H1 (cell line): Measurements from ENCODE around the gene SFRP5. TPM values are rescaled to one million over a fixed set of nuclear protein-coding genes. Genes with fewer than 3 reads are reported as not detected.

Source experiments
- CTCF ChIA-PET: fragments of 300-600 bp; sonication (Branson Sonifier 250); formaldehyde crosslinking; loops from one replicate; lab custom pipeline; 2021; ENCODE audit not compliant: partially characterized antibody; lab: Charles Lee
- POLR2A ChIA-PET: fragments of 300-600 bp; sonication (Branson Sonifier 250); formaldehyde crosslinking; loops from one replicate; lab custom pipeline; 2021; ENCODE audit warnings: inconsistent platforms; ENCODE audit not compliant: partially characterized antibody; lab: Charles Lee
- DNase-seq, 2 experiments: peaks; one replicate each; pipeline versions ENCODE4 v3.0.0 to v3.0.0-alpha.2; 2010 to 2022; ENCODE audit warnings: low spot score in 2 of 2, low read depth in 1 of 2, mixed read lengths in 1 of 2
- FAIRE-seq: peaks from 2 replicates; lab custom pipeline; 2011; peaks lifted over from hg19 to GRCh38; lab: Jason Lieb, UNC
- H2AFZ ChIP-seq: 2 replicates; pipeline ENCODE4 v1.8.1; 2012; ENCODE audit warnings: low read length, inconsistent platforms
- H2AK5ac ChIP-seq: 2 replicates; pipeline ENCODE4 v1.6.1; 2013; ENCODE audit warnings: low read depth, low read length
- H2BK120ac ChIP-seq: replicated peaks from 2 replicates; pipeline ENCODE3; 2013; ENCODE audit warnings: low read depth, low read length, inconsistent platforms
- H2BK12ac ChIP-seq: 2 replicates; pipeline ENCODE4 v1.6.1; 2013; ENCODE audit warnings: low read depth, low read length
- H2BK15ac ChIP-seq: 2 replicates; pipeline ENCODE4 v1.6.1; 2013; ENCODE audit warnings: low read length
- H2BK20ac ChIP-seq: 2 replicates; pipeline ENCODE4 v1.6.1; 2013; ENCODE audit warnings: low read length
- H2BK5ac ChIP-seq: 2 replicates; pipeline ENCODE4 v1.6.1; 2013; ENCODE audit warnings: low read depth, low read length
- H3K14ac ChIP-seq: 2 replicates; pipeline ENCODE4 v1.6.1; 2013; ENCODE audit warnings: inconsistent platforms; ENCODE audit not compliant: insufficient read length
- H3K18ac ChIP-seq: 2 replicates; pipeline ENCODE4 v1.6.1; 2013; ENCODE audit warnings: low read length; ENCODE audit errors: extremely low read depth
- H3K23ac ChIP-seq: 2 replicates; pipeline ENCODE4 v1.6.1; 2013; ENCODE audit warnings: inconsistent platforms; ENCODE audit not compliant: insufficient read length
- H3K23me2 ChIP-seq: 2 replicates; pipeline ENCODE4 v1.6.1; 2013; ENCODE audit warnings: low read depth, low read length
- H3K27ac ChIP-seq: 2 replicates; pipeline ENCODE4 v1.6.1; 2011; ENCODE audit warnings: low read depth, low read length, inconsistent platforms
- H3K27me3 ChIP-seq, 4 experiments: replicated peaks in 1 of 4; 1 replicate in 1 of 4; 2 replicates in 3 of 4; pipeline versions ENCODE4 v1.6.1 to v1.8.1; 2011 to 2013; ENCODE audit warnings: low read length in 3 of 4, mild to moderate bottlenecking in 3 of 4, inconsistent platforms in 2 of 4, mixed read lengths in 2 of 4, moderate library complexity in 1 of 4; ENCODE audit not compliant: control insufficient read depth in 3 of 4, insufficient read depth in 3 of 4; ENCODE audit errors: extremely low read depth in 1 of 4
- H3K36me3 ChIP-seq, 4 experiments: 2 replicates each; pipeline versions ENCODE4 v1.6.1 to v1.8.1; 2011 to 2013; ENCODE audit warnings: mild to moderate bottlenecking in 4 of 4, low read length in 3 of 4, moderate library complexity in 2 of 4, control low read depth in 1 of 4, inconsistent platforms in 1 of 4; ENCODE audit not compliant: insufficient read depth in 4 of 4, control insufficient read depth in 2 of 4
- H3K4ac ChIP-seq: replicated peaks from 2 replicates; pipeline ENCODE3; 2013; ENCODE audit warnings: low read length, low read depth, mixed read lengths, inconsistent platforms; ENCODE audit not compliant: insufficient read length
- H3K4me1 ChIP-seq, 4 experiments: replicated peaks in 1 of 4; 1 replicate in 1 of 4; 2 replicates in 3 of 4; pipeline versions ENCODE4 v1.6.1 to v1.8.1; 2011 to 2013; ENCODE audit warnings: low read length in 3 of 4, inconsistent platforms in 2 of 4, mixed read lengths in 1 of 4; ENCODE audit not compliant: insufficient read depth in 4 of 4, control insufficient read depth in 3 of 4
- H3K4me2 ChIP-seq, 2 experiments: 2 replicates each; pipeline versions ENCODE4 v1.6.1 to v1.8.1; 2011 to 2013; ENCODE audit warnings: low read depth in 2 of 2, low read length in 2 of 2, control low read depth in 1 of 2, inconsistent platforms in 1 of 2, mild to moderate bottlenecking in 1 of 2; ENCODE audit not compliant: insufficient read depth in 1 of 2
- H3K4me3 ChIP-seq, 4 experiments: fragments of 200-600, 300-600 bp in 1 of 4; sonication (generic), shearing (Covaris generic), sonication (Bioruptor Twin) in 1 of 4; 2 replicates each; pipeline versions ENCODE4 v1.5.1 to v1.8.1; 2011 to 2016; ENCODE audit warnings: low read length in 4 of 4, low read depth in 3 of 4, control low read depth in 2 of 4, inconsistent platforms in 2 of 4, mild to moderate bottlenecking in 2 of 4, mixed read lengths in 1 of 4, moderate library complexity in 1 of 4; ENCODE audit not compliant: insufficient read depth in 2 of 4; ENCODE audit errors: extremely low read depth in 1 of 4
- H3K56ac ChIP-seq: replicated peaks from 2 replicates; pipeline ENCODE3; 2013; ENCODE audit warnings: low read depth, mild to moderate bottlenecking, mixed read lengths, low read length, inconsistent platforms; ENCODE audit not compliant: insufficient read length
- H3K79me1 ChIP-seq: 2 replicates; pipeline ENCODE4 v1.6.1; 2013; ENCODE audit warnings: low read depth, low read length, control low read depth
- H3K79me2 ChIP-seq, 2 experiments: 2 replicates each; pipeline versions ENCODE4 v1.6.1 to v1.8.1; 2012 to 2013; ENCODE audit warnings: low read length in 2 of 2, mild to moderate bottlenecking in 2 of 2, inconsistent platforms in 1 of 2; ENCODE audit not compliant: insufficient read depth in 2 of 2, control insufficient read depth in 1 of 2
- H3K9ac ChIP-seq, 4 experiments: replicated peaks in 1 of 4; 1 replicate in 1 of 4; 2 replicates in 3 of 4; pipeline versions ENCODE4 v1.6.1 to v1.8.1; 2011 to 2013; ENCODE audit warnings: low read depth in 3 of 4, low read length in 3 of 4, control low read depth in 2 of 4, mild to moderate bottlenecking in 2 of 4, moderate library complexity in 2 of 4, inconsistent platforms in 1 of 4; ENCODE audit errors: extremely low read depth in 1 of 4
- H3K9me3 ChIP-seq, 2 experiments: 2 replicates each; pipeline versions ENCODE4 v1.6.1 to v1.8.1; 2012 to 2013; ENCODE audit warnings: mild to moderate bottlenecking in 2 of 2, moderate library complexity in 2 of 2, control low read depth in 1 of 2, inconsistent platforms in 1 of 2, low read depth in 1 of 2, low read length in 1 of 2, mixed read lengths in 1 of 2; ENCODE audit not compliant: insufficient read depth in 2 of 2
- H4K20me1 ChIP-seq, 2 experiments: replicated peaks in 1 of 2; 2 replicates each; pipeline versions ENCODE3 to v1.8.1; 2011 to 2013; ENCODE audit warnings: inconsistent platforms in 2 of 2, low read length in 2 of 2, mild to moderate bottlenecking in 1 of 2; ENCODE audit not compliant: insufficient read depth in 2 of 2, control insufficient read depth in 1 of 2
- H4K5ac ChIP-seq: 2 replicates; pipeline ENCODE4 v1.6.1; 2013; ENCODE audit warnings: low read length, low read depth, mixed read lengths, inconsistent platforms; ENCODE audit not compliant: insufficient read length
- H4K8ac ChIP-seq: 2 replicates; pipeline ENCODE4 v1.8.0; 2013; ENCODE audit warnings: mild to moderate bottlenecking, moderate library complexity, low read length, inconsistent platforms; ENCODE audit not compliant: insufficient read depth; ENCODE audit errors: extremely low read depth
- H4K91ac ChIP-seq: replicated peaks from 2 replicates; pipeline ENCODE3; 2013; ENCODE audit warnings: low read length, mixed read lengths, inconsistent platforms; ENCODE audit not compliant: insufficient read length
- CBX8 ChIP-seq: fragments of 300-800, 300-1000 bp; sonication (generic); IDR thresholded peaks from 2 replicates; pipeline ENCODE4 v1.7.1; 2016; ENCODE audit warnings: low read depth, low read length, borderline replicate concordance
- CREB1 ChIP-seq: IDR thresholded peaks from 2 replicates; pipeline ENCODE4 v1.6.1; 2012; ENCODE audit warnings: inconsistent platforms
- SIN3A ChIP-seq, 2 experiments: IDR thresholded peaks in 1 of 2; conservative IDR thresholded peaks in 1 of 2; 2 replicates each; pipeline ENCODE4 v1.6.1; 2011 to 2012; ENCODE audit warnings: low read length in 2 of 2, improper control_type of control experiment in 1 of 2, low read depth in 1 of 2, mild to moderate bottlenecking in 1 of 2
- SP1 ChIP-seq: IDR thresholded peaks from 2 replicates; pipeline ENCODE4 v1.6.1; 2011; ENCODE audit warnings: low read depth, low read length
- WGBS, 2 experiments: shearing (Covaris generic) in 1 of 2; methylation state at CpG; one replicate each; pipeline versions ENCODE4 v1.1.6 to v1.1.7; 2013 to 2015; ENCODE audit warnings: low lambda C conversion rate in 2 of 2, mixed read lengths in 2 of 2, inconsistent platforms in 1 of 2, low coverage in 1 of 2, missing lambda C conversion rate in 1 of 2; ENCODE audit not compliant: insufficient replicate concordance in 2 of 2, insufficient coverage in 1 of 2, insufficient read length in 1 of 2; ENCODE audit errors: extremely low coverage in 1 of 2, missing lambda C conversion rate in 1 of 2; 5-methylcytosine and 5-hydroxymethylcytosine counted together
- polyA plus RNA-seq, 7 experiments: library from polyadenylated mRNA; depleted of rRNA in 3 of 7; stranded (reverse) in 5 of 7; unstranded in 2 of 7; fragments of >200 nt in 5 of 7; fragments of 200-250 nt in 2 of 7; gene quantifications; 1 replicate in 5 of 7; 2 replicates in 1 of 7; 4 replicates in 1 of 7; pipeline versions ENCODE4 v1.2.1 to v1.2.3, GENCODE V29; 2011 to 2013; ENCODE audit warnings: missing spikeins in 2 of 7, mixed read lengths in 2 of 7
- total RNA-seq: library from RNA; stranded (reverse); fragmentation: NEBNext Ultra II Directional; extraction: Animal tissue kit (Norgen Biotek cat#: 25700); gene quantifications from 2 replicates; pipeline ENCODE4 v1.2.1, GENCODE V29; 2021

Gene SFRP5
- total and polyA plus RNA-seq, 2 of the 8 experiments (the other 6 are each of a cell fraction or from before 2014, with no cell fraction given): 3.9 to 5.9 TPM

DNA sequence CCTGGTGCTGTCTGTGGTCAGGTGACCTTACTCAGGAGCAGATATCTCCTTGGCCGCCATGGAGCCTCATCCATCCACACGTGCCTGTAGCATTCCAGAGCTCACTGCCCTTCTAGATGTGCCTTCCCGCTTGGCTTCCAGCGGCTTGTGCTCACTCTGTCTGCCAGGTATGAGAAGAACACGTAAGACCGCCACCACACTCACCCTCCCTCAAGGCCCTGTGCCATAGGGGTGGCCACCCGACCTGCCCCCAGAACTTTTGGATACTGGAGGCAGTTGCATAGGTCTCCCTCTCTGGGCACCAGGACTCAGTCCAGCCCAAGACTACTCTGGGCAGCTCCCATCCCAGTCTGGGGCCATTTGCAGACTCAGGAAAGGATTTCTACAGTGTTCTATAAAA, 54.2 kb downstream of the SFRP5 start:
- Histone ChIP-seq H3K9ac (no peak overlapping the region), H4K20me1 (no peaks in the 10 kb centered on the region), H3K18ac (no peak overlapping the region), H4K8ac (no peak overlapping the region), H3K79me1 (0 out of 2 replicates have a peak, but pooled peaks cover 2% of the 10 kb centered on the region), H4K91ac (no peak overlapping the region), H2BK12ac (no peak overlapping the region), H2BK15ac (no peak overlapping the region), H2BK20ac (no peak overlapping the region), H2AK5ac (no peak overlapping the region), H3K9me3 (no peaks in the 10 kb centered on the region), H3K23me2 (peaks cover 15% of the 10 kb centered on the region), H2AFZ (no peak overlapping the region), H3K14ac (no peak overlapping the region), H3K23ac (no peak overlapping the region), H4K5ac (no peak overlapping the region), H3K27me3 (no peaks in the 10 kb centered on the region), H3K4ac (no peak overlapping the region), H2BK120ac (no peak overlapping the region), H3K4me1 (peaks cover 5 to 20% (median 13%) of the 10 kb centered on the region in 4 experiments), H3K27ac (no peak overlapping the region), H3K4me3 (no peak overlapping the region), H3K36me3 (peaks cover 0 to 16% (median 4%) of the 10 kb centered on the region in 4 experiments; a peak in 3 of 8 replicates), H3K79me2 (peaks cover 0 to 5% of the 10 kb centered on the region in 2 experiments; a peak in 1 of 4 replicates), H3K4me2 (no peak overlapping the region), H2BK5ac (no peak overlapping the region), H3K56ac (no peak overlapping the region)
- WGBS, 2 experiments: 93% methylated on average over 7 of the region's 7 CpGs; no CpG with 5 or more reads in 1 of the 2 experiments
- FAIRE-seq (no peak), DNase-seq (no peak)
- ChIA-PET CTCF (interaction anchor here (1.5 to 20.9 kb wide), 4 partner anchors 12 to 40 kb away, joined by 4 to 773 read pairs (median 134); partner anchors contain the start of gene ZFYVE27), POLR2A (interaction anchor here (1.0 to 12.5 kb wide), 5 partner anchors 9 to 35 kb away, joined by 3 to 234 read pairs (median 6); partner anchors contain the start of genes AVPI1 and ZFYVE27)
- TF ChIP-seq SP1: no peak
- no peak for TF ChIP-seq CBX8
- no peak for TF ChIP-seq CREB1
- no peak for TF ChIP-seq SIN3A (conservative IDR thresholded peaks at IDR 0.05 in 1 of 2, IDR thresholded peaks at IDR 0.05 in 1 of 2; ENCODE audit: low read depth in 1 of 2, low read length in 2 of 2)
